Fibroblast of lung (primary cell): ENCODE measurements around the gene HSPA13. TPM values are rescaled to one million over a fixed set of nuclear protein-coding genes. Genes with fewer than 3 reads are reported as not detected.

Experiments
- DNase-seq, 2 donors: peaks; one replicate each; pipeline versions ENCODE4 v3.0.0 to v3.0.0-alpha.2; 2010; ENCODE audit warnings: low read depth in 2 of 2
- H2AFZ ChIP-seq: 2 replicates; pipeline ENCODE4 v1.5.1; 2012; ENCODE audit warnings: low read length, control low read depth, inconsistent platforms
- H3K27ac ChIP-seq: 2 replicates; pipeline ENCODE4 v1.5.1; 2011; ENCODE audit warnings: low read length, control low read depth; ENCODE audit not compliant: insufficient read depth
- H3K27me3 ChIP-seq: 2 replicates; pipeline ENCODE4 v1.5.1; 2011; ENCODE audit warnings: mild to moderate bottlenecking, low read length; ENCODE audit not compliant: control insufficient read depth, insufficient read depth
- H3K36me3 ChIP-seq: 2 replicates; pipeline ENCODE4 v1.5.1; 2011; ENCODE audit warnings: low read length; ENCODE audit not compliant: control insufficient read depth, insufficient read depth
- H3K4me1 ChIP-seq: 2 replicates; pipeline ENCODE4 v1.5.1; 2011; ENCODE audit warnings: low read length; ENCODE audit not compliant: control insufficient read depth, insufficient read depth; ENCODE audit errors: extremely low read depth
- H3K4me2 ChIP-seq: 2 replicates; pipeline ENCODE4 v1.5.1; 2011; ENCODE audit warnings: low read length, control low read depth; ENCODE audit not compliant: insufficient read depth; ENCODE audit errors: extremely low read depth
- H3K4me3 ChIP-seq, 4 experiments: fragments of 200-600 bp in 1 of 4; sonication (generic) in 1 of 4; replicated peaks in 1 of 4; 2 replicates each; pipeline ENCODE4 v1.5.1; 2011 to 2016; ENCODE audit warnings: low read length in 4 of 4, low read depth in 3 of 4, mild to moderate bottlenecking in 3 of 4, control low read depth in 2 of 4, inconsistent platforms in 1 of 4, mixed read lengths in 1 of 4; ENCODE audit not compliant: insufficient read depth in 1 of 4; ENCODE audit errors: control extremely low read depth in 1 of 4
- H3K79me2 ChIP-seq: 2 replicates; pipeline ENCODE4 v1.5.1; 2012; ENCODE audit warnings: mild to moderate bottlenecking, low read length, inconsistent platforms; ENCODE audit not compliant: control insufficient read depth, insufficient read depth
- H3K9ac ChIP-seq: 2 replicates; pipeline ENCODE4 v1.5.1; 2011; ENCODE audit warnings: mild to moderate bottlenecking, low read length, control low read depth; ENCODE audit not compliant: insufficient read depth
- H3K9me3 ChIP-seq: 2 replicates; pipeline ENCODE4 v1.5.1; 2012; ENCODE audit warnings: low read depth, low read length; ENCODE audit not compliant: control insufficient read depth, insufficient read depth
- H4K20me1 ChIP-seq: 2 replicates; pipeline ENCODE4 v1.5.1; 2011; ENCODE audit warnings: low read length; ENCODE audit not compliant: control insufficient read depth, insufficient read depth; ENCODE audit errors: extremely low read depth
- EZH2 ChIP-seq: IDR thresholded peaks from 2 replicates; pipeline ENCODE4 v1.5.1; 2012; ENCODE audit warnings: low read length, control low read depth, mild to moderate bottlenecking; ENCODE audit errors: missing control alignments
- polyA minus RNA-seq: library from RNA; depleted of rRNA, polyadenylated mRNA; stranded (reverse); fragments of >200 nt; gene quantifications from 2 replicates; pipeline ENCODE4 v1.2.3, GENCODE V29; 2011; ENCODE audit warnings: low replicate concordance
- polyA plus RNA-seq, 2 donors: library from polyadenylated mRNA; depleted of rRNA in 1 of 2; stranded (reverse) in 1 of 2; unstranded in 1 of 2; fragments of >200 nt; gene quantifications; 2 replicates each; pipeline ENCODE4 v1.2.1, GENCODE V29; 2011 to 2012; ENCODE audit warnings: missing spikeins in 1 of 2
- total RNA-seq: library from RNA; depleted of rRNA; stranded (reverse); fragments of >200 nt; gene quantifications from 2 replicates; pipeline ENCODE4 v1.2.1, GENCODE V29; 2014
- TF ChIP-seq, protein P1 (sequence below), 2 donors: IDR thresholded peaks in 1 of 2; conservative IDR thresholded peaks in 1 of 2; 1 replicate in 1 of 2; 2 replicates in 1 of 2; pipeline ENCODE4 v1.5.1; 2011 to 2012; ENCODE audit warnings: low read length in 2 of 2, control low read depth in 1 of 2, inconsistent platforms in 1 of 2, low read depth in 1 of 2, mild to moderate bottlenecking in 1 of 2

Gene HSPA13, protein sequence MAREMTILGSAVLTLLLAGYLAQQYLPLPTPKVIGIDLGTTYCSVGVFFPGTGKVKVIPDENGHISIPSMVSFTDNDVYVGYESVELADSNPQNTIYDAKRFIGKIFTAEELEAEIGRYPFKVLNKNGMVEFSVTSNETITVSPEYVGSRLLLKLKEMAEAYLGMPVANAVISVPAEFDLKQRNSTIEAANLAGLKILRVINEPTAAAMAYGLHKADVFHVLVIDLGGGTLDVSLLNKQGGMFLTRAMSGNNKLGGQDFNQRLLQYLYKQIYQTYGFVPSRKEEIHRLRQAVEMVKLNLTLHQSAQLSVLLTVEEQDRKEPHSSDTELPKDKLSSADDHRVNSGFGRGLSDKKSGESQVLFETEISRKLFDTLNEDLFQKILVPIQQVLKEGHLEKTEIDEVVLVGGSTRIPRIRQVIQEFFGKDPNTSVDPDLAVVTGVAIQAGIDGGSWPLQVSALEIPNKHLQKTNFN
- total RNA-seq (51.1 and 63.6 TPM in 2 replicates), polyA plus RNA-seq (31.3 and 39.5 TPM in 2 replicates), polyA minus RNA-seq (1.5 and 3.5 TPM in 2 replicates)
- polyA plus RNA-seq (2012): 21.2 and 25.2 TPM in 2 replicates

DNA sequence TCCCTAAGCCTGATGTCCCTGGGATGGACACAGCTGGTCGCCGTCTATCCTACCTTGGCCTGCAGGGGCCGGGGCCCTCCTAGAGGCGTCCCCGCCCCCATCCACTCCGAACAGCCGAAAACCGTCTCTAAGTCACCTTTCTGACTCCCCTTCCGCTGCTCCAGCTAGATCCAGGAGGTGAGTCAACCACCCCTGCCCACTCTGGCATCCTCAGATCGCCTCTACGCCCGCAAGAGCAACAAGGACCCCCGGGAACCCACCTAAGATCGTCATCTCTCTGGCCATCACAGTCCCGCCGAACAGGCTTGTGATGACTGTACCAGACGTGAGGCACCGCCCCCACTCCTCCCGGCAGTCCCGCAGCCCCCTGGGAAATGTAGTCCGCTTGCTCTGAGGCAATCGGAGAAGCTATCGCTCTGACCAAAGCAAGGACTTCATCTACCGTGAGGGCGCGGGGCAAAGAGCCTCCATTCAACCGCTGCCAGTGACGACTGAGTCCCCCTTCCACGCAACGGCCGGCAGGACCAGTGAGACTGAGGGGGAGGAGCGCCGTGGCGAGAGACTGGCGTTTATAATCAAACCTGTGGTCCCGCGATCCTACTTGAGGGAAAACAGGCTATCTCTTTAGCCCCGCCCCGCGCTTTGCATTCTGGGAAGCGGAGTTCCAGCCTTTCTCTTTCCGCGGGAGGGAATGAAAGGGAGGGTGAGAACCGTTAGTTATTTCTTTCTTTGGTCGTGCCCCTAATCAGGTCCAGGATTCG lies at the start of gene HSPA13:
HSPA13 (minus strand) TSS at position 312 of the 761 bp plus-strand sequence; CDS start at position 285, 27 bp downstream.
- Histone ChIP-seq H3K9ac (peak within 1 kb of the TSS; percentile 92), H3K79me2 (peaks cover 26% of the 10 kb centered on the region), H3K27me3 (no peaks in the 10 kb centered on the region), H3K4me3 (peak within 1 kb of the TSS; percentile 85 to 99 (median 98)), H2AFZ (peak within 1 kb of the TSS; percentile 96), H3K4me2 (peak within 1 kb of the TSS; percentile 89), H3K9me3 (no peaks in the 10 kb centered on the region), H3K27ac (peak within 1 kb of the TSS; percentile 96), H3K36me3 (peaks cover 5% of the 10 kb centered on the region), H4K20me1 (no peaks in the 10 kb centered on the region), H3K4me1 (peaks cover 10% of the 10 kb centered on the region)
- DNase-seq: peak; percentile 99 to 100
- TF ChIP-seq EZH2: no peak
- TF ChIP-seq, protein P1, sequence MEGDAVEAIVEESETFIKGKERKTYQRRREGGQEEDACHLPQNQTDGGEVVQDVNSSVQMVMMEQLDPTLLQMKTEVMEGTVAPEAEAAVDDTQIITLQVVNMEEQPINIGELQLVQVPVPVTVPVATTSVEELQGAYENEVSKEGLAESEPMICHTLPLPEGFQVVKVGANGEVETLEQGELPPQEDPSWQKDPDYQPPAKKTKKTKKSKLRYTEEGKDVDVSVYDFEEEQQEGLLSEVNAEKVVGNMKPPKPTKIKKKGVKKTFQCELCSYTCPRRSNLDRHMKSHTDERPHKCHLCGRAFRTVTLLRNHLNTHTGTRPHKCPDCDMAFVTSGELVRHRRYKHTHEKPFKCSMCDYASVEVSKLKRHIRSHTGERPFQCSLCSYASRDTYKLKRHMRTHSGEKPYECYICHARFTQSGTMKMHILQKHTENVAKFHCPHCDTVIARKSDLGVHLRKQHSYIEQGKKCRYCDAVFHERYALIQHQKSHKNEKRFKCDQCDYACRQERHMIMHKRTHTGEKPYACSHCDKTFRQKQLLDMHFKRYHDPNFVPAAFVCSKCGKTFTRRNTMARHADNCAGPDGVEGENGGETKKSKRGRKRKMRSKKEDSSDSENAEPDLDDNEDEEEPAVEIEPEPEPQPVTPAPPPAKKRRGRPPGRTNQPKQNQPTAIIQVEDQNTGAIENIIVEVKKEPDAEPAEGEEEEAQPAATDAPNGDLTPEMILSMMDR (conservative IDR thresholded peaks at IDR 0.05 in 1 of 2, IDR thresholded peaks at IDR 0.05 in 1 of 2; ENCODE audit: low read depth in 1 of 2, low read length in 2 of 2): peak in 1 of 2 donors; percentile 0

DNA sequence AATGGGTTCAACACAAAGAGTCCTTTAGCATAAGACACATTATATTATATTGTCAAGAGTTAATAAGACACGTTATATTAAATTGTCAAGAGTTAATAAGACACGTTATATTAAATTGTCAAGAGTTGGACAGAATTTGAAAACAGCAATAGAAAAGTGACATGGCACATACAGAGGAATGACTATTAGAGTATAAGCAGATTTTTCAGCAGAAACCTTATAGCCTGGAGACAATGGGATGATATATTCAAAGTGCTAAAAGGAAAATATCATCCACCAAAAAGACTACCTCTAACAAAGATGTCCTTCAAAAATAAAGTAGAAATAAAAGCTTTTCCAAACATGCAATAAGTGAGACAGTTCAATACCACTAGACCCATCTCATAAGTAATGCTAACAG lies 36.0 kb upstream of the HSPA13 start:
- Histone ChIP-seq H3K9me3 (no peaks in the 10 kb centered on the region), H3K27me3 (no peaks in the 10 kb centered on the region), H2AFZ (no peak overlapping the region), H3K27ac (no peak overlapping the region), H3K4me1 (no peaks in the 10 kb centered on the region), H4K20me1 (no peaks in the 10 kb centered on the region), H3K36me3 (no peaks in the 10 kb centered on the region), H3K9ac (no peak overlapping the region), H3K79me2 (no peaks in the 10 kb centered on the region), H3K4me2 (no peak overlapping the region), H3K4me3 (no peak overlapping the region)
- DNase-seq: no peak
- TF ChIP-seq, protein P1 (conservative IDR thresholded peaks at IDR 0.05 in 1 of 2, IDR thresholded peaks at IDR 0.05 in 1 of 2; ENCODE audit: low read depth in 1 of 2, low read length in 2 of 2): no peak
- no peak for TF ChIP-seq EZH2

DNA sequence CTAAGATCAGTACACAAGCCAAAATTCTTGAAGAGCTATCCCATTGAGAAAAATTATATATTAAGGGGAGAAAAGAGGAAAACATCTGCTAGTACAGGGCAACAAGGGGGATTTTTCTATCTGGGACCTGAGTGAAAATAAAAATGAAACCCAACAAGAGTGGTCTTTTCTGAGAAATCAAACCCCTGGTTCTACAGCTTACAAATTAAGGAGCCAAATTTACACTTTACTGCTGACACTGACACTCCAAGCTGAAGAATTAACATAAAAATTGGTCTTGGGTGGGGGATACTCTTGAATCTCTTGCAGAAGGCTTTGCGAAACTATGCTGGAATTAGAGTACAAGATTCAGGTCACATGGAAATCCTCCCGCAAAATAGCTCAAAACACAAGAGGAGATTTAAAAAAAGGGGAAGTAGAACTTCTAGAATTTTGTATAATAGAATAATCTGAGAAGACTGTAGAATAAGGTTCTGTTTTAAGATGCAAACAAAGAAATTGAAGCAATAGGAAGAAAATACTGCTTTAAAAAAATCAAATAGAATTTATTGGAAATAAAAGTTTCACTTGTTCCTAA lies 32.1 kb upstream of the HSPA13 start:
- DNase-seq: no peak
- Histone ChIP-seq H3K27me3 (no peaks in the 10 kb centered on the region), H3K79me2 (no peaks in the 10 kb centered on the region), H3K27ac (no peak overlapping the region), H3K4me3 (no peak overlapping the region), H3K9me3 (no peaks in the 10 kb centered on the region), H3K9ac (no peak overlapping the region), H2AFZ (no peak overlapping the region), H4K20me1 (no peaks in the 10 kb centered on the region), H3K36me3 (no peaks in the 10 kb centered on the region), H3K4me2 (no peak overlapping the region), H3K4me1 (no peaks in the 10 kb centered on the region)
- TF ChIP-seq EZH2: no peak
- TF ChIP-seq, protein P1 (conservative IDR thresholded peaks at IDR 0.05 in 1 of 2, IDR thresholded peaks at IDR 0.05 in 1 of 2; ENCODE audit: low read depth in 1 of 2, low read length in 2 of 2): no peak
